ENCODE results near the gene MGAT4B. TPM values are rescaled to one million over a fixed set of nuclear protein-coding genes. Genes with fewer than 3 reads are reported as not detected.

The MGAT4B gene
- total and polyA plus RNA-seq, 2 of the 4 experiments (the other 2 are of a cell fraction) = 73.7 to 155 TPM

DNA sequence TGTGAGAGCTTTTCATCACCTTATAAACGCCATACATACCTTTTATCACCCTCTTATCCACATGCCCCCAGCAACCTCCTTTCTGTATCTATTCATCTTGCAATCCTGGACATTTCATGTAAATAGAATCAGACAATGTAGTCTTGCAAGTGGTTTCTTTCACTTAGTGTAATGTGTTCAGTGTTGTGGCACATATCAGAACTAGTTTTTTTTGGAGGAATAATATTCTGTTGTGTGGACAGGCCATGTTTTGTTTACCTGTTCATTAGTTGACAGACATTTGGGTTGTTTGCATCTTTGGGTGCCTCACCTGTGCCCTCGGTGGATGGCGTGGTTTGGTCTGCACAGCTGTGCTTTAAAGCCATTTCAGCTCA lies 15.4 kb upstream of the MGAT4B start:
- Histone ChIP-seq H2BK120ac (ENCODE audit: low read depth, low read length) (no peak overlapping the region), H3K36me3 (ENCODE audit: control insufficient read depth, insufficient read depth, low read length) (peaks cover 47% of the 10 kb centered on the region), H3K14ac (replicated peaks; ENCODE audit: low read depth, low read length) (peak overlapping the region; percentile 29), H4K20me1 (ENCODE audit: insufficient read depth, low read length) (peaks cover 64% of the 10 kb centered on the region), H2BK5ac (ENCODE audit: low read depth, low read length, poor library complexity, severe bottlenecking) (peak overlapping the region; percentile 18), H2BK15ac (ENCODE audit: low read depth, low read length) (no peak overlapping the region), H3K27ac (ENCODE audit: insufficient read depth, low read length) (no peak overlapping the region), H3K79me1 (ENCODE audit: low read depth in 1 of 2, low read length in 2 of 2) (peaks cover 19 to 72% of the 10 kb centered on the region in 2 experiments), H3K27me3 (ENCODE audit: control insufficient read depth, insufficient read depth, low read length) (no peaks in the 10 kb centered on the region), H3K23ac (ENCODE audit: low read depth, low read length) (peak overlapping the region; percentile 8; the same call in 1 of the 2 replicates), H2AFZ (replicated peaks; ENCODE audit: low read length, poor library complexity) (no peak overlapping the region), H2BK20ac (ENCODE audit: low read depth, low read length) (no peak overlapping the region), H3K4me3 (ENCODE audit: insufficient read depth, low read depth, low read length) (peak overlapping the region; percentile 87), H4K5ac (ENCODE audit: low read depth, low read length) (no peak overlapping the region), H2AK5ac (ENCODE audit: low read depth, low read length) (no peak overlapping the region), H3K4me1 (ENCODE audit: control insufficient read depth, insufficient read depth, low read length) (peaks cover 39% of the 10 kb centered on the region), H2AK9ac (replicated peaks; ENCODE audit: low read depth, low read length, poor library complexity) (no peak overlapping the region), H3K9me3 (ENCODE audit: control insufficient read depth, insufficient read depth, low read length) (no peaks in the 10 kb centered on the region), H3K56ac (ENCODE audit: extremely low read depth, insufficient read depth, low read length) (no peak overlapping the region), H4K8ac (ENCODE audit: low read depth in 2 of 2, low read length in 2 of 2) (no peak overlapping the region), H3K18ac (ENCODE audit: low read depth, low read length) (no peak overlapping the region), H4K91ac (ENCODE audit: insufficient read depth, low read depth, low read length) (no peak overlapping the region), H3K9me1 (ENCODE audit: insufficient read depth, low read length) (peaks cover 36% of the 10 kb centered on the region), H3K4me2 (ENCODE audit: low read depth, low read length) (peak overlapping the region; percentile 95), H3K9ac (ENCODE audit: low read depth, low read length) (peak overlapping the region; percentile 35), H3K4ac (ENCODE audit: low read depth, low read length) (no peak overlapping the region)
- no CpG with 5 or more reads among the region's 3 CpGs for WGBS, 2 experiments (ENCODE audit: extremely low coverage in 2 of 2, insufficient read length in 1 of 2)
- no peak for DNase-seq
- intact Hi-C loops (cut with micrococcal nuclease) (loop anchor here (5.0 kb wide), 1 partner anchor 200 kb away; the partner anchor contains the start of gene HNRNPH1), dilution Hi-C loops (cut with HindIII; ENCODE audit: low sequenced_read_pairs, unreplicated experiment) (no loop called here), in situ Hi-C loops (cut with MboI; ENCODE audit: low sequenced_read_pairs) (no loop called here)
- ATAC-seq (ENCODE audit: low read depth) = no peak
- 0 out of 2 replicates have a peak, but pooled peaks have one; percentile 84 for TF ChIP-seq CHD1 (IDR thresholded peaks at IDR 0.05; ENCODE audit: low read depth, low read length)
- TF ChIP-seq, protein P1, sequence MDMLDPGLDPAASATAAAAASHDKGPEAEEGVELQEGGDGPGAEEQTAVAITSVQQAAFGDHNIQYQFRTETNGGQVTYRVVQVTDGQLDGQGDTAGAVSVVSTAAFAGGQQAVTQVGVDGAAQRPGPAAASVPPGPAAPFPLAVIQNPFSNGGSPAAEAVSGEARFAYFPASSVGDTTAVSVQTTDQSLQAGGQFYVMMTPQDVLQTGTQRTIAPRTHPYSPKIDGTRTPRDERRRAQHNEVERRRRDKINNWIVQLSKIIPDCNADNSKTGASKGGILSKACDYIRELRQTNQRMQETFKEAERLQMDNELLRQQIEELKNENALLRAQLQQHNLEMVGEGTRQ (IDR thresholded peaks at IDR 0.05; ENCODE audit: low read depth, low read length) = no peak
- no peak for TF ChIP-seq MXI1 (IDR thresholded peaks at IDR 0.05; ENCODE audit: borderline replicate concordance, low read depth, low read length)
- TSS peak; percentile 61 for BruUV-seq (replicated peaks)
- POLR2A ChIA-PET (ENCODE audit: unreplicated experiment) = no interaction called here
- CTCF ChIA-PET = no interaction called here

Measured in IMR-90 (cell line).